ENCODE measurements around the gene ADAM33.

ADAM33 gene

DNA sequence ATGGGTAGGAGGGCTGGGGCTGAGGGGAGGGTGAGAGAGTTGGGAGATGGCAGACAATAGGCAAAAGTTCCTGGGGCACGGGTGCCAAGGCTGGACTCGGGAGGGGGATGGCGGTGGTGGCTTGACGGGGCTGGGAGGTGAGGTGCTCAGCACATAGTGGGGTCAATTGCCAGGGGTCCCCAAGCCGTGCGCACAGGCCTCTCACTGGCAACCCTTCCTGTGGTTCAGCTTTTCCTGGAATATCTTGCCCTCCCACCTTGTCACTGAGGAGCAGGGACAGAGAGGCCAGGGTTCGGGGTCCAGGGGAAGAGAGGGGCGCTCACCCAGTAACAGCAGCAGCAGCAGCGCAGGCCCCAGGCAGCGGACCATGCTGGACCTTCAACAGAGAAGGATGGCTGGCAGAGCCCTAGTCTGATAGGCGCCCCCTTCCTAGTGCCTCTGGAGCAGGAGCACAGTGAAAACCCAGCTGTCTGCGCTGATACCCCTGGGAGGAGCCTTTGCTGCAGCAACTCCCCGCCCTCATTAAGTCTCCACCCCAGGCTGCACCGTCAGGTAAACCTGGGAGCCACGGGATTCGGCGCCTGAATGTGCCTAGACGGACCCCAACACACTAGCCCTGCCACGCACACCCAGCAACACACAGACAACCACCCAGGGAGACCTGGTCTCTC, 18.6 kb downstream of the ADAM33 start, which contains the start of gene GFRA4:
Gene GFRA4, minus strand, starts transcription at position 369 of the 671 bp plus-strand sequence. Its CDS starts 0 bp downstream, at position 369.
- DNase-seq (ENCODE audit: low read depth) = no peak

DNA sequence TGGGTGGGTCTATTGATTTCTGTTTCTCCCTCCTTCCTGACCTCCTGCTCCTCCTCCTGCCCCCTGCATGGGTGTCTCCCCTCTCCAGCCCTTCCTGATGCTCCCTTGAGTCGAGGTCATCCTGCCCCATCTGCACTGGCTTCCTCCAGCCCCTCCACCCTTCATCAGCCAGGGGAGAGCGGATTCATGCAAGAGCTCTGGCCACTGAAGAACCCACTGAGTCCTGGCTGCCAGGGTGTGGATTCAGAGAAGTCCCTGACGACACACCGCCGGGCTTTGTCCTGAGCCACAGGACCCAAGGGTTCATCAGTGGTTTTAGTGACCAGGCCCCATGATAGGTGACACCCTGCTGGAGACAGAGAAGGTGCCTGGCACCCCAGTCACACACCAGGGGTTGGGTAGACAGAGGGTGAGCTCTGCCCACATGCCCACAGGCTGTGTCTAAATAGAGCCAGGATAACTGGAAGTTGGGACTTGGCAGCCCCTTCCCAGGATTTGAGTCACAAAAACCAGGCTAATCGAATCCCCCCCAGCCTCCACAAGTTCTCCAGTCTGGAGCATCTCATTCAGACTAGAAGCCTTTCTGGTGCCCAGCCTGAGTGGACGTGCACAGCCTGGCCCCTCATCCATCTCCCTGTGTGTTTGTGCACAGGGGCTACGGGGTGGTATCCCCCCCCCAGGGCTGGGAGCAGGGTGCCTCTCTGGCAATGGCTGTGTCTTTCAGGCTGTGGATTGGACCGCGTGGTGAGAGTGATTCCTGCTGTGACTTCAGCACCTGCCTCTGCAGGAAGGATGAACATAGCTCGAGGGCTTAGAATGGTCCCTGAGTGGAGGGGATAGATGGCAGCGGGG, 19.8 kb downstream of the ADAM33 start:
- DNase-seq (ENCODE audit: low read depth) = no peak

DNA sequence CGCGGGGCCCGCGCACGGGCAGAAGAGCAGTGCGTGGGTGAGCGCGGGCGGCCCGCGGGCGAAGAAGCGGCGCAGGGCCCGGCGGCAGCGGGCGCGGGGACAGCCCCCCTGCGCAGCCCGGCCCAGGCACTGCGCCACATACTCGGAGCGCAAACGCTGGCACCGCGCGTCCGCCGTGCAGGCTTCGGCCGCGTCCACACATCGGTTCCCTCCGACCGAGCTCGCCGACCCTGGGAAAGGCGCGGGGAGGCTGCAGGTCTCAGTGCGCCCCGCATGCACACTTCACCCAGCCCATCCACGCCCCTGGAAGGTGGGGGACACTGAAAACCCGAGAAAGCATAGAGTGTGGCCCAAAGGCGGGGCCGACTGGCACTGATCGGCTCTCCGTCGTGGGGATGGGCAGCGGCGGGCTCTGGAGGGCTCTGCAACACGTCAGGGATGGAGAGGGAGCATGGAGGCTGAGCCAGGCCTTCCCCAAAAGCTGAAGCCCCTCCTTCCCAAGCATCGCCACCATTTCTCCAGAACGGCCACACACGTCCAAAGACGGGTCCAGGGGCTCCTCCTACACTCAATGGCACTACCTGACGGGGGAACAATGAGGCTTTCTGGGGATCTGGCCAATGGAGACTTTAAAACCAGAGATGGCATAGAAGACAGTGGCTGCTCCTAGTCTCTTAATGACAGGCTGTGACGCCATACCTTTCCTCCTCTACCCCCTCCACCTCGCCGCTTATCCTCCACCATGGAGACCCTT, 20.6 kb downstream of the ADAM33 start:
- DNase-seq (ENCODE audit: low read depth) = no peak

DNA sequence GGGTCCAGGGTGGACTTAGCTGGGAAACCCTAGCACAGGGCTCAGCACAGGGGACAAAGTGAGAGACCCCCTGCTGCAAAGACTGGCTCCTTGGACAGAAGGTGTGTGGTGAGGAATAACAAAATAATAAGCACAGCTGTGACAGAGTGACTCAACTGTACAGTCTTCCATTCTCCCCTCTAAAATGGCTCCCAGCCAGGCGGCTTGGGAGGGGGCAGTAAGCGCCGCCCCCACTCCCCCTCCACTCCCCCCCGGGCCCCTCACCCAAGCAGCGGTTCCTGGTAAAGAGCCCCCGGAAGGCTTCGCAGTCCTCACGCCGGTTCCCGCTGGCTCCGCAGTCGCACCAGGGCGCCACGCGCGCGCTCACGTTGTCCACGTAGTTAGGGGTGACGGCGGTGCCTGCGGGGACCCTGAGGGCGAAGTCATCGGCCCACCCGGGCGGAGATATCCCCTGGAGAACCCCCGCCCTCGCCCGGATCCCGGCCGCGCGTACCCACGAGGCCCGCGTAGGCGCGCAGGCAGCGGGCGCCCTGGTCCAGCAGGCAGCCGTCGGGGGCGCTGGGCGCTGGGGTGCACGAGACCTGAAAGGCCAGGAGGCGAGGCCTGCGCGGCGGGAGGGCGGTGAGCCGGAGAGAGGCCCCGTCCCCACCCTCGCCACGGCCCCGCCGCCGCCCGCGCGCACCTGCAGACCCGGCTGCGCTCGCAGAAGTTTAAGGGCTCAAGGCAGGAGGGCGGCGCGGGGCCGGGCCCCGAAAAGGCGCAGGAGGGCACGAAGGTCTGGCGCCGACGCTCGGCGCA, 21.3 kb downstream of the ADAM33 start:
- DNase-seq (ENCODE audit: low read depth) = no peak

DNA sequence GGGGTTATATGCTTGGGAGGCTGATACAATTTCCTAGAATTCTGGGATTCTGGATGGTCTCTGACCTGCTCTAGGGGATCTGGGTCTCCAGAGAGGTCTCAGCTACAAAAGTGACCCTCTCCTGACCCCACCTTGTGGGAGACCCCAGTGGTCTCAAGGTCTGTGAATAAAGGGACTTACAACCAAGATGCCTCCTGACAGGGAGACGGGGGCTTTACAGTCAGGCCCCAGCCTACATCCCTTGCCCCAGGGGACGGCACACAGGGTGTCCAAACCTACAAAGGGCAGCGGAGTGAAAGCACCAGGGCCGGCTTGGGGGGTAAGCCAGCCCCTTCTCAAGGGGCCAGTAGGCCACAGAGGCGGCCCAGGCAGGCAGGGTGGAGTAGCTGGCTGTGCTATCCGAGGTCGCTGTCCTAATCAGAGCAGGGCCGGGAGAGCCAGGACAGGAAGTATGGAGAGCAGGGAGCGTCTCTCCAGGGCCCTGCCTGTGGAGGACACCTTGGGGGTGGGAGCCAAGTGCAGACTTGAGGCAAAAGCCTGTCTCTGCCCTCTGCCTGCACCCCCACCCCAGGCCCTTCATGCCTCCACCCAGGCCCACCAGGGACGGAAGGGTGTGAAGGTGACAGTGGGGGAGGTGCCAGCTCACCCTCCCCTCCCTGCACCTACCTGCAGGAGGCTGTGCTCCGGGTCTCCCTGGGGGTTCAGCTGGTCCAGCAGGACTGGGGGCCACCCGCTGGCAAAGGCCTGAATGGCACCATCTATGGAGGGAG, 22.1 kb downstream of the ADAM33 start:
- DNase-seq (ENCODE audit: low read depth) = no peak

DNA sequence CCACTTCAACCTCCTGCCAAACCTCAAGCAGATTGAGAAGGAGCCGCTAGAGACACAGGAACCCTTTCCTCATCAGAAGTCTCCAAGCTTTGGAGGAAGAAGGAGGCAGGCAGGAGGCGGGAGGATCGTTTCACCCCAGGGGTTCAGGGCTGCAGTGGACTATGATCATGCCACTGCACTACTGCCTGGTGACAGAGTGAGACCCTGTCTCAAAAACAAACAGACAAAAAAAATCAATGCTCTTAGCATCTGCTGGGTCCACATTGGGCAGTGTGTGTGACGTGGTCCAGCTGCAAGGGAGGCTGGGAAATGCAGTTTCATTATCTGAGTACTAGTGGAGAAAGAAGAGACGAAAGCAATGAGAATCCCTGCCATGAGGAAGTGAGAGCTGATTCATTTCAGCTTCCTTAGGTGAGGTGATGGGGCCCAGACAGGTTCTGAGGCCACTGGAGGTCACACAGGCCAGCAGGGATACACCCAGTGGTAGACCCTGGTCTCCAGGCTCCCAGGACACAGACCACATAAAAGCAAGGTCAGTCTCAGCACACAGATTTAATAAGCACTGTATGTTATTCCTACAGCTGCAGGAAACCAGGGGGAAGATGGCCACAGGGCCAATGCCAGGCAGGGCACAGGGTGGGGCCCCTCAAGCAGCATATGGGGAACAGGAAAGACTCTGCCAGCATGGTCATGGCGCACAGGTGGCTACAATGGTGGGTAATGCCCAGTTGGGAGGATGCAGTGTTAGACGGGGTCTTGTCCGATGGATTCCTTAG, 22.9 kb downstream of the ADAM33 start:
- DNase-seq (ENCODE audit: low read depth) = no peak

DNA sequence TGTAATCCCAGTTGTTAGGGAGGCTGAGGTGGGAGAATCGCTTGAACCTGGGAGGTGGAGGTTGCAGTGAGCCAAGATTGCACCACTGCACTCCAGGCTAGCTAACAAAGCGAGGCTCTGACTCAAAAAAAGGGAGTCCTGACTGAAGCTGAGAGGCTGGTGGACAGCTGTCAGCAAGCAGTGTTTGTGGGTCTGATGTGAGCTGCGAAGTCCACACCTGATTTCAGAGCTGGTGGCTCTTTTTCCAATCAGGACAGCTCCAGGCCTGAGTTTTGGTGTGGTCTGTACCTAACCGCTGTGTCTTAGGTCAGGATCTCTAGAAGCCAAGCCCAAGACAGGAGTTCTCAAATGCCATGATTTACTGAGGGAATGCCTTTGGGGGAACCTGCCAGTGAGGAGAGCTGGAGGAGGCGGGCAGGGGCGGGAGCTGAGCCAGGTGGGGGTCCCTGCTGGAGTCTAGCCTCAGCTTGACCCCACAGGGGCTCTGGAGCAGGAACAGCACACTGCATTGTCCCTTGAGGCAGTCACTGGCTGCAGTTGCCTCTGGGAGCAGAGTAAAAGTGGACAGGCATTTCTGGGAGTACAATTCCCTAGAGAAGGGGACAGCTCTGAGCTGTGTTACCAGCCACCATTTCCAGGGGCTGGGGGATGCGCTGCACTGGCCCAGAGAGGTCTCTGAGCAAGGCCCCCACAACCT, 23.6 kb downstream of the ADAM33 start:
- DNase-seq (ENCODE audit: low read depth) = no peak

DNA sequence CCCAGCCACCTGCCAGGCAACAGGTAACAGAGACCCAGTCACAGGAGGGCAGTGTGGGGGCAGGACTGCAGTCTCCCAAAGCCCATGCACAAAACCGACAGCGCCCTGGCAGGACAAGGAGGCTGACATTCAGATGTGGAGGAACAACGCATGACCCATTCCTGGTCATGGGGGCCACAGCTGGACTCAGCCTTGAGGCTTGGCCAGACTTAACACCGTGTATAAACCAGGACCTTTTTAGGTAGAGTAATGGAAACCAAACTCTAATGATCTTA, 26.7 kb downstream of the ADAM33 start:
- no peak for DNase-seq (ENCODE audit: low read depth)

DNA sequence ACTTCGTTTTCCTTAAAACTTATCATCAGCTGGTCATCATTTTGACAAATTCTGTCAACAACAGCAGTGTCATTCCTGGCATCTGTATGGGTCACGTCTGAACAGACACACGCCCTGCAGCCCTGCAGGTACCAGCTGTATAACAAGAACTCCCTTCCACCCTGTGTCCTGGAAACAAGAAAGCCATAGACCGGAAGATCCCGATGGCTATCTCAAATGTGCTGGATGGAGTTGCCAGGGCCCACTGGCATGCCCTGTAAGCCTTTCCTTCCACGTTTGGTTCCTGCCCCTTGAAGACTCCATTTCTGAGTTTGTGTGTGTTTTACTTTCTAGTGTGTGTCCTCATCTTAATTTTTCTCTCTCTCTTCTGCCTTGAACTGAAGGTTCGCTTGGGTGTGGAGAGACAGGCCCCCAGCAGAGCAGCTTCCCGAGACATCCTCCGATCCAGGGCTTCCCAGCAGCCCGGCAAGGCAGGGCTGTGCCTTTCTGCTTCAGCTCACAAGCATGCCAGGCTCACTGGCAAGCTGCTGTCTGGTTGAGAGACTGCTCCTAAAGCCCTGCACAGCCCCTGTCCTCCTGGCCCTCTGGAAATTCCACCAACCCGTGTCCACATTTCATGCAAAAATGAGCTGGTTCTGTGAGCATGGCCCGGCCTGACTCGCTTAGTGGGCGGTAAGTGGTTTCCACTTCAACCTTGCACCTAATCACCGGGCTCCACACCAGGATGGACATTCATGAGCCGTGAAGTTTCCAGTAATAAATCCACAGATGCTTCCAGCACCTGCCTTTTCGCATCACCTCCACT, 27.3 kb downstream of the ADAM33 start:
- no peak for DNase-seq (ENCODE audit: low read depth)

DNA sequence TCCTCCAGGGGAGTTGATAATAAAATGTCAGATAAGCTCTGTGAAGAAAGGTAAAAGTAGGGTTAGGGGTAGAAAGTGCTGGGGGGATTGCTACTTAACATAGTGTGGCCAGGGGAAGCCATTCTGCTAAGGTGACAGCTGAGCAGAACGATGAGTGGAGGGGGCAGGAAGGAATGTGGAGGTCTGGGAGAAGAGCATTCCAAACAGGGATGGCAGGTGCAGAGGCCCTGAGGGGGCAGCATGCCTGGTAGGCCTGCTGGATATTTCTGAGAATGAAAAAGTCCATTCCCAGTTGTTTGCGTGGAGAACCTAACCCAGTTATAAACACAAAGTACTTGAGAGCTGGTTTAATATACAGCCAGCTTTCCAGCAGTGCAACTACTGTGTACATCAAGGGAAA, 27.9 kb downstream of the ADAM33 start:
- no peak for DNase-seq (ENCODE audit: low read depth)

DNA sequence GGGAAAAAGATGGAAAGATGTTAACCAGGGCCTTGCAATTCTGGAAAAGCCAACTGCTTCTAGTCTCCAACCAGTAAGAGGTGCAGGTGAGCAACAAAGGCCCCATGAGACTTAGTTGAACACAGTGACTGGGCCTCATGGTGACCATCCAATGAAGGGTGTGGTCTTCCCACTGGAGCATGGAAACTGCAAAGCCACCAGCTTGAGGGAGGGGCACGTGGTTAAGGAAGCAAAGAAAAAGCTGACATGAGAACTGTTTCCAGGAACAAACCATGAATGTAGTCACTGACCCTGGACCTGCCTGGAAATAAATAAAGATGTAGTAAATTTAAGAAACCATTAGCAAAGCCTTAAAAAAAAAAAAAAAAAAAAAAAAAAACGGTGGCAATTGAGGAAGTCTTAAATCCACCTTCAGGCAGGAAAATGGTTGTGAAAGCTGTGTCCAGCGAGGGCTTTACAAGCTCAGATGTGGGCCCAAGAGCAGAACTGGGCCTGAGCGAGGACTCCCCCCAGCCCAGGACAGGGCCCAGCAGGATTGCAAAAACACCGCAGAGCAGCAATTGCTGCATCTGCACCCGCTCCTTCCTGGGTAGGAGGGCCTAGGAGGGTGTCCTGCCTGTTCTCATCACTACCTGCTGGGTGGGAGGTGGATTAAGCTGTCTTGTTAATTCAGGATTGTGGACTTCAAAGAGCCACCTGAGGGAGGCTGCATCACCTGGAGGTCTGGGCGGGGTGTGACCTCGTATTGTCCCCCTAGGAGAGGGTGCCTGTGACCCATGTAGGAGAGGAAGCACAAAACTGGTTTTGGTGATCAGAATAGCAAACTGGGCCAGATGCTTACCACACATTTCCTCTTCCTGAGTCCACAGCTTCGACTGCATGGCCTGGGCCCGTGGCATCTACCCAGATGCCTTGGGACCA, 28.9 kb downstream of the ADAM33 start:
- DNase-seq (ENCODE audit: low read depth) = no peak

DNA sequence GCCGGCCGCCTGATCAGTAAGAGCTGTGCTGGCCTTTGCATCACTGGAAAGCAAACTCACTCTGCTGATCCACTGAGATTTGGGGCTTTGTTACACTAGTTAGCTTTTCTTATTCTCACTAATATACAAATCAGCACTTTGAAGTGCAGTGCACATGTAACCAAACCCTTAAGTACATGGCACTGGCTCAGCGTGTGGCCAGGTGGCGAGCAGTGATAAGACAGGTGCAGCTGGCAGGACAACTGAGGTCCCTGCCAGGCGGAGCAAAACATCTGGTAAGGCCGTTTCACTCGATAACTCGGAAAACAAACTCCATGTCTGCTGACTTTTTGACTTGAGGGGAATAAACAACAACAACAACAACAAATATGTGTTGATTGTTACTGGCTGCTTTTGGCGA, 29.6 kb downstream of the ADAM33 start:
- DNase-seq (ENCODE audit: low read depth) = no peak

DNA sequence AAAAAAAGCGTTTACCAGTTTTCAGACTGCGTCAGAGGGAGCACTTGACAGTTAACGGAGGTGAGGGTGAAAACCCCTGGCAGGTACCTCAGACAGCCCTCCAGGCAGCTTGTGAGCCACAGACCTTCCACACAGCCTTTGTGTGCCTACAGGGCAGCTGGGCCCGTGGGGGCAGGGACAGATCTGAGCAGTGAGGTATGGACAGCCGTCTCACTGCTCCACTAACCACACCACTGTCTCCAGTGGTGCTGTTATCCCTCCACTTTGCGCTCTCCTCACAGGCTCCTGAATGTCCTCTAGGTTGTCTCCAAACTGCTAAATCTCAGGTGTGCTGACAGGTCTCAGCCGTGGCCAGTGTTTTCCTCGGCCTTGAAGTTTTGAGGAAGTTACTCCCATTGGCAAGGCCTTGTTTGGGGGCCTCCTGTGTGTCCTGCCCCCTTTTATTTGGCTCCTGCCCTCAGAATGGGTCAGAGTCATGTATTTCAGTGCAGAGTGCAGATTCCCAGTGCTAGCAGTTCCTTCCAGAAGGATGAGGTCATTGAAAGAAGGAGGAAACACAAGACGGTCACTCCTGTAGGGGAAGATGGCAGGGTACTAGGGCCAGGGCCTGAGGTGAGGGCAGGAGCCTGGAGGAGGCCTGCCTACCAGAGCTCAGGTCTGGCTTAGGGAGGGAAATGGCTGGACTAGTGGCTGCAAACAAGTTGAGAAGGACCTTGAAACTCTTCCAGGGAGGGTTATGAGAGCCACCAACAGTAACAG, 30.4 kb downstream of the ADAM33 start:
- DNase-seq (ENCODE audit: low read depth) = no peak

DNA sequence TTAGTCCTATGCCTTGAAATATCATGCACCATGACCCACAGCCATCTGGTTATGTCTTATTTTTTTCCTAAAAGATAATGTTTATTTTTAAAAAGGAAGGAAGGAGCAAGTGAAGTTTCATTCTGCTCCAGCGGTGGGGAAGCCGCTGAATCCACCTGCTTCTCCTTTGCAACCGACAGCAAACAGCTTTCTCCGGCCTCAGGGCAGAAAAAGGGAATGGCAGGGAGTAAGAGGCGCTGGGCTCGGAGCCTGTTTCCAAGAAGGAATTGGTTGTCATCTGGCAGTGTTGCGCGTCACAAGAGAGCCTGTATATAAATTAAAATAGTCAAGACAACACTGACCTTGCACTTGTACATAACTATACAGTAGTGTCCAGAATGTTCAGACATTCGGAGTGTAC, 32.9 kb downstream of the ADAM33 start:
- no peak for DNase-seq (ENCODE audit: low read depth)

DNA sequence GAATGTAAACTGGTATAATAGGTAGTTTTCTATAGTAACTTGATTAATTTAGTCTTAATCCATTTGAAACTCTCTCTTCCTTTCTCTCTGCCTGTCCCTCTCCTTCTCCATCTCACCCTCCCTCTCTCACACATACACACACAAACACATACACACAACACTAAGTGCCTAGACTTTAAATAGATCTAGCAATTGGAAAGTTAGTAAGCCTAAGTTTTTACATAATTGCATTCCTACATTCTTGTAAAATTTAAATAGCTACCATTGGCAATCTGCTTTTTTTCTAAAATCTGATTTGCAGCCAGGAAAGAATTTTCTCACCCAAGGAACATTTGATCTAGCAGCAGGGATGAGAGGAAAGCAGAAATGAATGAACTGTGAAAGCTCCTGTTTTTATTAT, 34.3 kb downstream of the ADAM33 start:
- DNase-seq (ENCODE audit: low read depth) = no peak

DNA sequence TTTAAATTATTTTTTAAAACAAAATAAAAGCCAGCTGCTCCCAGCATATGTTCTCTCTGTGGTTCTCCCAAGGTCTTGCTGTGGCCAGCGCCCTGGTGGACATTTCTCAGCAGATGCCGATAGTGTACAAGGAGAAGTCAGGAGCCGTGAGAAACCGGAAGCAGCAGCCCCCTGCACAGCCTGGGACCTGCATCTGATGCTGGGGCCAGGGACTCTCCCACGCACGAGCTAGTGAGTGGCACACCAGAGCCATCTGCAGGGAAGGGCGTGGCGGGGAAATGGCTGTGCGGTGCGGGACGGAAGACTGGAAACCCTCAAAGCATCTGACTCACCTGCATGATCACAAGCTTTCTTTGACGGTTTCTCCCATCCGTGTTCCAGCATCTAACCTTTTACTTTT, 35.2 kb downstream of the ADAM33 start:
- no peak for DNase-seq (ENCODE audit: low read depth)

DNA sequence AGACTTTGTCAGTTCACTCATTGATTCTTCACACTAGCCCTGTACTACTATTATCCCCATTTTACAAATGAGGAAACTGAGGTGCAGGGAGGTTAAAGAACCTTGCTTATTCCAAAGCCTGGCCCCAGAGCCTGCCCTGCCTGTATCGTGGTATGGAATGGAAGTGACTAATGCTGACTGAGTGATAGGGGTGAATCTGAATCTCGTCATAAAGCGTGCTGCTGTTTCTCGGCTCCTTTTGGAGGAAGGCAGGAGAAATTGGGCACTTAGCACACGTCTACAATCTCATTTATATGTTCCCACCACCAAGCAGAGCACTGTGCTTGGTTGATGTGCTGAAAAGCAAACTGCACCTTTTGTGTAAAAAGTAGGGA, 35.8 kb downstream of the ADAM33 start:
- no peak for DNase-seq (ENCODE audit: low read depth)
